Esophagus squamous epithelium (tissue), 4 donors: ENCODE measurements around the gene NHERF2.

Source experiments
- POLR2A ChIP-seq, 4 donors: fragments of 450-650 bp; IDR thresholded peaks; one replicate each; pipeline ENCODE4 v1.6.1; 2017; ENCODE audit warnings: antibody characterized with exemption in 4 of 4, mild to moderate bottlenecking in 4 of 4, moderate library complexity in 3 of 4
- TF ChIP-seq, protein P1 (sequence below), 6 experiments: fragments of 450-650 bp in 4 of 6; fragments of 200-600 bp in 2 of 6; sonication (generic) in 2 of 6; IDR thresholded peaks; one replicate each; pipeline ENCODE4 v1.5.1; 2016 to 2019; ENCODE audit warnings: antibody characterized with exemption in 6 of 6, mild to moderate bottlenecking in 4 of 6, moderate library complexity in 4 of 6

- TF ChIP-seq, protein P1, sequence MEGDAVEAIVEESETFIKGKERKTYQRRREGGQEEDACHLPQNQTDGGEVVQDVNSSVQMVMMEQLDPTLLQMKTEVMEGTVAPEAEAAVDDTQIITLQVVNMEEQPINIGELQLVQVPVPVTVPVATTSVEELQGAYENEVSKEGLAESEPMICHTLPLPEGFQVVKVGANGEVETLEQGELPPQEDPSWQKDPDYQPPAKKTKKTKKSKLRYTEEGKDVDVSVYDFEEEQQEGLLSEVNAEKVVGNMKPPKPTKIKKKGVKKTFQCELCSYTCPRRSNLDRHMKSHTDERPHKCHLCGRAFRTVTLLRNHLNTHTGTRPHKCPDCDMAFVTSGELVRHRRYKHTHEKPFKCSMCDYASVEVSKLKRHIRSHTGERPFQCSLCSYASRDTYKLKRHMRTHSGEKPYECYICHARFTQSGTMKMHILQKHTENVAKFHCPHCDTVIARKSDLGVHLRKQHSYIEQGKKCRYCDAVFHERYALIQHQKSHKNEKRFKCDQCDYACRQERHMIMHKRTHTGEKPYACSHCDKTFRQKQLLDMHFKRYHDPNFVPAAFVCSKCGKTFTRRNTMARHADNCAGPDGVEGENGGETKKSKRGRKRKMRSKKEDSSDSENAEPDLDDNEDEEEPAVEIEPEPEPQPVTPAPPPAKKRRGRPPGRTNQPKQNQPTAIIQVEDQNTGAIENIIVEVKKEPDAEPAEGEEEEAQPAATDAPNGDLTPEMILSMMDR (IDR thresholded peaks at IDR 0.05) = no peak
- no peak for TF ChIP-seq POLR2A (IDR thresholded peaks at IDR 0.05)
Measured at GRCh38 chr16:1990101-1990350, 36.7 kb upstream of the NHERF2 start.
